HL-60 (cell line): ENCODE data around the gene ATP2B2.

Source experiments
- CTCF ChIP-seq: IDR thresholded peaks from one replicate; pipeline ENCODE4 v1.5.1; 2011; ENCODE audit warnings: low read length, control low read depth, inconsistent platforms; ENCODE audit not compliant: insufficient read depth
- POLR2AphosphoS5 ChIP-seq: IDR thresholded peaks from 2 replicates; pipeline ENCODE4 v1.6.1; 2012; ENCODE audit warnings: low read depth
- SPI1 ChIP-seq: IDR thresholded peaks from 2 replicates; pipeline ENCODE4 v1.6.1; 2012; ENCODE audit warnings: low read depth, mild to moderate bottlenecking, borderline replicate concordance
- TF ChIP-seq, protein P1 (sequence below): IDR thresholded peaks from 2 replicates; pipeline ENCODE4 v1.6.1; 2012; ENCODE audit warnings: low read depth; ENCODE audit not compliant: insufficient replicate concordance

DNA sequence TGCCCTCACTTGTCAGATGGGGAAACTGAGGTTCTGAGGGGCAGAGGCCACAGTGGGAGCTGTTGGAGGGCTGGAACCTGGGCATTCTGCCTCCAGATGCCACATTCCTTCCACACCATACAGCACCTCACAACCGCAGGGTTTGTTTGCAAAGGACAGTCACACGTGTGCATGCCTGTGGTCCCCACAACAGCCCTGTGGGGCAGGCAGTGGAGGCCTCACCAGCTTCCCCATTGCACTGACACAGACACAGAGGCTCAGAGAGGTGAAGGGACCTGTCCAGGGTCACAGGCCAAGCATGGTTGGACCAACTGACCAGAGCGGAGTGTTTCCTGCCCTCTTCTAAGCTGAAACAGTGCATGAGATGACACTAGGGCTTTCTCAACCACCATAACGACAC, 109.3 kb downstream of the ATP2B2 start:
- TF ChIP-seq, protein P1, sequence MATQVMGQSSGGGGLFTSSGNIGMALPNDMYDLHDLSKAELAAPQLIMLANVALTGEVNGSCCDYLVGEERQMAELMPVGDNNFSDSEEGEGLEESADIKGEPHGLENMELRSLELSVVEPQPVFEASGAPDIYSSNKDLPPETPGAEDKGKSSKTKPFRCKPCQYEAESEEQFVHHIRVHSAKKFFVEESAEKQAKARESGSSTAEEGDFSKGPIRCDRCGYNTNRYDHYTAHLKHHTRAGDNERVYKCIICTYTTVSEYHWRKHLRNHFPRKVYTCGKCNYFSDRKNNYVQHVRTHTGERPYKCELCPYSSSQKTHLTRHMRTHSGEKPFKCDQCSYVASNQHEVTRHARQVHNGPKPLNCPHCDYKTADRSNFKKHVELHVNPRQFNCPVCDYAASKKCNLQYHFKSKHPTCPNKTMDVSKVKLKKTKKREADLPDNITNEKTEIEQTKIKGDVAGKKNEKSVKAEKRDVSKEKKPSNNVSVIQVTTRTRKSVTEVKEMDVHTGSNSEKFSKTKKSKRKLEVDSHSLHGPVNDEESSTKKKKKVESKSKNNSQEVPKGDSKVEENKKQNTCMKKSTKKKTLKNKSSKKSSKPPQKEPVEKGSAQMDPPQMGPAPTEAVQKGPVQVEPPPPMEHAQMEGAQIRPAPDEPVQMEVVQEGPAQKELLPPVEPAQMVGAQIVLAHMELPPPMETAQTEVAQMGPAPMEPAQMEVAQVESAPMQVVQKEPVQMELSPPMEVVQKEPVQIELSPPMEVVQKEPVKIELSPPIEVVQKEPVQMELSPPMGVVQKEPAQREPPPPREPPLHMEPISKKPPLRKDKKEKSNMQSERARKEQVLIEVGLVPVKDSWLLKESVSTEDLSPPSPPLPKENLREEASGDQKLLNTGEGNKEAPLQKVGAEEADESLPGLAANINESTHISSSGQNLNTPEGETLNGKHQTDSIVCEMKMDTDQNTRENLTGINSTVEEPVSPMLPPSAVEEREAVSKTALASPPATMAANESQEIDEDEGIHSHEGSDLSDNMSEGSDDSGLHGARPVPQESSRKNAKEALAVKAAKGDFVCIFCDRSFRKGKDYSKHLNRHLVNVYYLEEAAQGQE = no peak
- TF ChIP-seq CTCF = no peak
- TF ChIP-seq POLR2AphosphoS5 = no peak
- TF ChIP-seq SPI1 = no peak
